GM21360 (cell line): ENCODE results near the gene MRAS.
A peak's percentile ranks its signal among the peaks of the same experiment; 100 is the strongest.
"Not testable (repeated sequence)": the region's sequence is repeated elsewhere in the genome, so short reads cannot be mapped to it uniquely, and the experiment has no call there.

ENCODE experiments used
- ATAC-seq: cut with Tn5 transposase; IDR thresholded peaks from one replicate; pipeline ENCODE4 v1.9.1; 2021; ENCODE audit warnings: mild to moderate bottlenecking, moderate library complexity; ENCODE audit not compliant: unreplicated experiment

The MRAS gene

GRCh38 chr3:138412821-138413551 lies 64.6 kb downstream of the MRAS start:
- ATAC-seq: no peak

- not testable (repeated sequence) for ATAC-seq
These were observed 67.9 kb downstream of the MRAS start for GRCh38 chr3:138416236-138416635.

- ATAC-seq: peak; percentile 77
These were observed 69.2 kb downstream of the MRAS start for GRCh38 chr3:138417559-138417982.

- no peak for ATAC-seq
These were observed 70.3 kb downstream of the MRAS start for GRCh38 chr3:138418601-138419206.

DNA sequence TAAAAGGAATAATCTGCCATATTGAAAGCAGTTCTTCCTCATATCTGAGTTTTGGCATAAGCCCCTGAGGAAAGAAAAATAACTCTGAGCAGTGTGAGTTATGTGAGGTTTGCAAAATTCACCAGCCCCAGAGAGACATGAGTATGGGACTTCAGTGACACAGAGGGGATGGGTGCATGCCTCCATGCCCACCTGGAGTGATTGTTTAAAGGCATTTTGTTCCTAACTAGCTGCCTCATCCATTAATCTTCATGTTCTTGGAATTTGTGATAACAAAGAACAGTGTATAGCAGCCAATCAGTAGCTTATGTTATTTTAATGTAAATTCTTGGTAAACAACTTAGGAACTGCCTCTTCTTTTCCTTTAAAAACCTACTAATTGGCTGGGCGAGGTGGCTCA lies 74.9 kb downstream of the MRAS start:
- no peak for ATAC-seq

GRCh38 chr3:138424323-138424722 lies 75.9 kb downstream of the MRAS start:
- no peak for ATAC-seq

DNA sequence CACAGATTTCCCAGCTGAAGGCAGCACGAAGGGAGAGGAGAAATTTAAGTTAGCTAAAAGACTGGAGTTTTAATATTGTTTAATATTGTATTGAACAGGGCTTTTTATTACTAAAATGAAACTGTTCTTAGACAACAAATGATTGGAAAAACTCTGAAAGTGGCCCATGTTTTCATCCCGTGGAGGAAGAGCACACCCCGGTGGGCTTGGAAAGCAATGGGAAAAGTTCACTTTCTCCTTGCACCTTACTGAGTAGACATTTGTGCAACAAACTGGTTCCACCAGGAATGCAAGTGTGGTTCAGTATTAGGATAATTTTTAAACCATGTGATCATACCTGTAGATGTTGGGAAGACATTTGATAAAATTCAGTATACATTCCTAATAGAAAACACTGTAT lies 77.8 kb downstream of the MRAS start:
- no peak for ATAC-seq

- not testable (repeated sequence) for ATAC-seq
These were observed 78.4 kb downstream of the MRAS start for GRCh38 chr3:138426754-138427153.

- no peak for ATAC-seq
These were observed 81.3 kb downstream of the MRAS start for GRCh38 chr3:138429665-138430064.

GRCh38 chr3:138432576-138433240 lies 84.3 kb downstream of the MRAS start:
- ATAC-seq: no peak

DNA sequence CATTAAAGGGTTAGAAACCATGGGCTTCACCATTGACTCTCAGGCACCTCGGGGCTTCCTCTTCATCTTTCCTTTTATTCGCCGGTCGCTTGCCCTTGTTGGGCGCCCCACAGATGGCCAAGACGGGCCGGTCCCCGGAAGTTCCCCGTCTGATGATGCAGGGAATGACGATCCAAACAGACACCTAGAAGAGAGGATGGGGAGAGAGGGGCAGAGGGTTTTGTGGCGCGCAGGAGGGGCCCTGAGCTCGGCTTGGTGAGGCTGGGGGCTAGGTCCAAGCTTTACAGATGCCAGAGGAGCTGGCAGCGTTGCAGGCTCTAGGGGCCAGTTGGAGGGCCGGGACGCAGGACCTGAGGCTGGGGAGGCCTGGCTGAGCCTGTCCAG lies 85.5 kb downstream of the MRAS start:
- no peak for ATAC-seq

- ATAC-seq: no peak
These were observed 86.0 kb downstream of the MRAS start, which contains the start of gene ESYT3 for GRCh38 chr3:138434276-138434874. Gene ESYT3, plus strand, starts transcription at chr3:138434616. Its CDS starts 183 bp downstream, at chr3:138434799.

GRCh38 chr3:138434875-138435772 lies 86.7 kb downstream of the MRAS start:
- ATAC-seq: no peak

DNA sequence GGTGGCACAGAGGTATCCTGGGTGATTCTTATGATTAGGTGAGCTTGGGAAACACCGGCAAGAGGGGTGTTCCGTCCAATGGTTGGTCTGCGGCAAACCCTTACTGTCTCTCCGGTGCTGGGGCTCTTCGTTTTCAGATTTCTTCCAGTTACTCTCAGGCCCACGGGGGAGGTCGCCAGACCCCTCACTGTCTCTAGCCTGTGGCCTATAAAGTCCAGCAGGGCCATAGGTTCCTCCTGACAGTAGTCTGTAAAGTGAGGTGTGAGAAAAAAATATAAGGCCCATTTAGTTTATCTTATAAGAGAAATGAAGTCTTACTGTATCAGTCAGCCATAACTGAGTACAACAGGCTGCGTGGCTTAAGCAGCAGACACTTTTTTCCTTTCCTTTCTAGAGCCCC lies 87.5 kb downstream of the MRAS start:
- no peak for ATAC-seq

GRCh38 chr3:138437281-138437680 lies 88.9 kb downstream of the MRAS start:
- ATAC-seq: no peak

GRCh38 chr3:138438896-138439295 lies 90.5 kb downstream of the MRAS start:
- no peak for ATAC-seq

- ATAC-seq: no peak
These were observed 91.3 kb downstream of the MRAS start for GRCh38 chr3:138439646-138440045.

DNA sequence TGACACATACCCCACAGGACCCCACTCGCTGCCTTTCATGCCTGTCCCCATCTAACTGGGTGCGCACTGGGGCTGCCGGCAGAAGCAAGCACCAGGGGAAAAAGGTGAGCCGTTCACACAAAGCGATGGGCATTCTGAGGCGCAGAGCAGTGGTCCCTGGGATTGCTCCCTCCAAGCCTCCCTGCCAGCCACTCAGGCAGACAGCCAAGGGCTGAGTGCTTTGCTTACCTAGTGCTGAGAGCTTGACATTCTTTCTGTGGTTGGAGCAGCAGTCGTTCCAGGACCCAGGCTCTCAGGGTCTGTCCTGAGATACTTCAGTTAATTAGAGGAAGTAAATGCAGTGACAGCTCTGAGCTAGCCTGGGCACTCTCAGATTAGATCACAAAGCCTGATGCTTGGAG lies 91.7 kb downstream of the MRAS start:
- no peak for ATAC-seq

DNA sequence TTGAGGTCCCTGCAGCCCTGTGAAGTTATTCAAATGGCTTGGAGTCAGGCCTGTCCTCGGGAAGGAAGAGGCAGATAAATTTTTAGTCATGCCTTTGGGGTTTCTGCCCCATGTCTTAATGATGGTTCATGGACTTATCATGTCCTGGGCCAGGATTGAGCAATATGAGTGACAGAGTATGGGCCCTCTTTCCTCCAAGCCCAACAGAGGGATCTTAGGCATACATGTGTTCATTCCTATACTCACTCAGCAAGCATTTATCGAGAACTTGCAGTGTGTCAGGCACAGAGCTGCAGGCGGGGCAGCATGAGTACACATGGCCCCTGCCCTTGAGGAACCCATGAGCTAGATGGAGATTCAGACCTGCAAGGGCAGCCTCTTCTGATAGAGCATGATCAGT lies 92.2 kb downstream of the MRAS start:
- ATAC-seq: no peak

- no peak for ATAC-seq
These were observed 92.9 kb downstream of the MRAS start for GRCh38 chr3:138441256-138441655.

DNA sequence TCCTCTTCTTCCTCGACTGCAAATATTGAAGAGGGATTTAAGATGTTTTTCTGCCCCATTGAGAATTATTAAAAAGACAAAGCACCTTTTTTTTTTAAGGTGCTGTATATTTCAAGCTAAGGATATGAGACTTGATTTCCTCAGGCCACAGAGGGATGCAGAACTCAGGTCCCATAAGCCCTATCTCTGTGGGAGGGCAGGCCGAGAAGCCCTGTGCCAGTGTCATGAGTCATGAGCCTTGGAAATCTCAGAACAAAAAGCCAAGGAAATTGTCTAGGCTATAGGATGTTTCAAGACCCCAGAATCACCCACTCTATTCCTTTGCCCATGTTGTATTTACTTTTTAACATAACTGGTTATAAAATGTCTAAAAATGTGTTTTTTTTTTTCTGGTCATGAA lies 93.4 kb downstream of the MRAS start:
- ATAC-seq: no peak
